ENCODE data around the gene UQCRH. TPM values are rescaled to one million over a fixed set of nuclear protein-coding genes. Genes with fewer than 3 reads are reported as not detected.
A peak's percentile ranks its signal among the peaks of the same experiment; 100 is the strongest.
"Not testable (repeated sequence)": the region's sequence is repeated elsewhere in the genome, so short reads cannot be mapped to it uniquely, and the experiment has no call there.

Gene UQCRH
- total RNA-seq, 4 donors from 2014 or later, result 122 to 367 (median 267) TPM

DNA sequence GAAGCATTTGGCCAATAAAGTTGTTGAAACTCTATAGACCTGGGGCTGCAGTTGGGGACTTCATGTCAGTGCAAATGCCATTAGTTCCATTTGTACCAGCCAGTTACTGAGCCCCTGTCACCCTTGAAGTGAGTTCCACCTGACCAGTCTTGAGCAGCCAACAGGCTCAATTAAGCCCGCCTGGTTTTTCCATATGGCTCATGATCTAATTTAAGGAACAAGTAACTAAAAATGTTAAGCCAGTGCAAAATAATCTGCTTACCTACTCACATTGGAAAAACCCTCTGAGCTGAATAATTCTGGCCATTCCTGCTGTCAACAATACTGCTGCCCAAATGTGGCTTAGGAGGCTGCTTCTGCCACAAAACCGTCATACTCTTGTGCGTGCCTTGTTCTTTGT, 58.7 kb downstream of the UQCRH start:
- intact Hi-C loops (cut with DNase I), result no loop called here
- H3K4me1 ChIP-seq, result peaks cover 9 to 10% of the 10 kb centered on the region in 2 donors
- no peaks in the 10 kb centered on the region for H3K9me3 ChIP-seq
- no peak for DNase-seq
- H3K27ac ChIP-seq, result peak overlapping the region in 2 of 3 donors; percentile 1 to 32
- no peaks in the 10 kb centered on the region for H3K27me3 ChIP-seq
- peaks cover 14 to 39% of the 10 kb centered on the region in 2 donors for H3K36me3 ChIP-seq
- WGBS, 2 donors, result 77 to 88% methylated on average over 3 of the region's 3 CpGs
- H3K4me3 ChIP-seq (replicated peaks in 1 of 3), result no peak overlapping the region
- TF ChIP-seq POLR2A (IDR thresholded peaks at IDR 0.05), result no peak
- TF ChIP-seq, protein P1, sequence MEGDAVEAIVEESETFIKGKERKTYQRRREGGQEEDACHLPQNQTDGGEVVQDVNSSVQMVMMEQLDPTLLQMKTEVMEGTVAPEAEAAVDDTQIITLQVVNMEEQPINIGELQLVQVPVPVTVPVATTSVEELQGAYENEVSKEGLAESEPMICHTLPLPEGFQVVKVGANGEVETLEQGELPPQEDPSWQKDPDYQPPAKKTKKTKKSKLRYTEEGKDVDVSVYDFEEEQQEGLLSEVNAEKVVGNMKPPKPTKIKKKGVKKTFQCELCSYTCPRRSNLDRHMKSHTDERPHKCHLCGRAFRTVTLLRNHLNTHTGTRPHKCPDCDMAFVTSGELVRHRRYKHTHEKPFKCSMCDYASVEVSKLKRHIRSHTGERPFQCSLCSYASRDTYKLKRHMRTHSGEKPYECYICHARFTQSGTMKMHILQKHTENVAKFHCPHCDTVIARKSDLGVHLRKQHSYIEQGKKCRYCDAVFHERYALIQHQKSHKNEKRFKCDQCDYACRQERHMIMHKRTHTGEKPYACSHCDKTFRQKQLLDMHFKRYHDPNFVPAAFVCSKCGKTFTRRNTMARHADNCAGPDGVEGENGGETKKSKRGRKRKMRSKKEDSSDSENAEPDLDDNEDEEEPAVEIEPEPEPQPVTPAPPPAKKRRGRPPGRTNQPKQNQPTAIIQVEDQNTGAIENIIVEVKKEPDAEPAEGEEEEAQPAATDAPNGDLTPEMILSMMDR (IDR thresholded peaks at IDR 0.05), result no peak

DNA sequence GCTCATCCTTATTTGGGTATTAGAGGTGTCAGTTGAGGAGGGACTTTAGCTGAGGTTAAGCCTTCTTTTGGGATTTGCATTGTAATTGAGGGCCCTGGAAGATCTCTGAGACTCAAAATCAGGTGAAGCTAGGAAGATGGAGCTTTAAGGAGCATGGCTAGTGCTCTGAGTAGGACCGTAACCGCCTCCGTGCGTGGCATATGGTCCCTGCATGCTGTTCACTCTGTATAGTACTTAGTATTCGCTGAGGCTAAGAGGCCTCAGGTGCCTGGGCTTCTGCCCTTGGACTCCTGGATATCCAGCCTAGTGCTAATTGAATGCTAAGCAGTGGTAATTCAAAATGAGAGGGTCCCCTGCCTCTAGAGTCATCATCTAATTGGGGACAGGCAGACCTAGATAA, 59.6 kb downstream of the UQCRH start:
- Histone ChIP-seq H3K27me3 (no peaks in the 10 kb centered on the region), H3K27ac (peak overlapping the region in 2 of 3 donors; percentile 4 to 6), H3K36me3 (peaks cover 14 to 34% of the 10 kb centered on the region in 2 donors), H3K4me3 (replicated peaks in 1 of 3) (no peak overlapping the region), H3K4me1 (peaks cover 18 to 19% of the 10 kb centered on the region in 2 donors), H3K9me3 (no peaks in the 10 kb centered on the region)
- no peak for DNase-seq
- WGBS, 2 donors, result 83 to 88% methylated on average over 5 of the region's 5 CpGs
- no peak for TF ChIP-seq POLR2A (IDR thresholded peaks at IDR 0.05)
- TF ChIP-seq, protein P1 (IDR thresholded peaks at IDR 0.05), result no peak
- intact Hi-C loops (cut with DNase I), result no loop called here

DNA sequence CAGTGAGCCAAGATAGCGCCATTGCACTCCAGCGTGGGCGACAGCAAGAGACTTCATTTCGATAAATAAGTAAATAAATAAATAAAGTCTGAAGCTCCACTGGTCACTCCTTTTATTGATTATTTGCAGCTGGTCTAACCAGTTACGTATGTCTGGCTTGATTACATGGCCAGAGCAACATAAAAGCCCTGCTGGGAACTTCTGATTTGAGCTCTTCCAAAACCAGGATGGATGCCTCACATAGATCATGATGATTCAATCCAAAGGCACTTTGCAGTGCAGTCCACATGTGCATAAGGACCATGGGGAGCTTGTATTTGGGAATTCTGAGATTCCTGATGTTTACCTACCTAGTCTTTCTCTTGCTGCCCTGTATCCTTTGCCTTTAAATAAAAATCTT, 61.1 kb downstream of the UQCRH start:
- peaks cover 14 to 27% of the 10 kb centered on the region in 2 donors for H3K36me3 ChIP-seq
- no peak overlapping the region for H3K27ac ChIP-seq
- intact Hi-C loops (cut with DNase I), result no loop called here
- WGBS, 2 donors, result 96 to 97% methylated on average over 5 of the region's 5 CpGs
- H3K4me1 ChIP-seq, result peaks cover 30 to 33% of the 10 kb centered on the region in 2 donors
- H3K4me3 ChIP-seq (replicated peaks in 1 of 3), result no peak overlapping the region
- H3K9me3 ChIP-seq, result no peaks in the 10 kb centered on the region
- no peak for DNase-seq
- H3K27me3 ChIP-seq, result no peaks in the 10 kb centered on the region
- TF ChIP-seq, protein P1 (IDR thresholded peaks at IDR 0.05), result no peak
- no peak for TF ChIP-seq POLR2A (IDR thresholded peaks at IDR 0.05)

DNA sequence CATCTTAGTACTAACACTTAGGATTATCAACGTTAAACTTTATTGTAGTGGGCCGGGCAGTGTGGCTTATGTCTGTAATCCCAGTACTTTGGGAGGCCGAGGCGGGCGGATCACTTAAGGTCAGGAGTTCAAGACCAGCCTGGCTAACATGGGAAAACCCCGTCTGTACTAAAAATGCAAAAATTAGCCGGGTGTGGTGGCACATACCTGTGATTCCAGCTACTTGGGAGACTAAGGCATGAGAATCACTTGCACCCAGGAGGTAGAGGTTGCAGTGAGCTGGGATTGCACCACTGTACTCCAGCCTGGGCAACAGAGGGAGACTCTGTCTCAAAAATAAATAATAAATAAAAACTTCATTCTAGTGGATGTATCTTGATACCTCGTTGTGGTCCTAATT, 62.3 kb downstream of the UQCRH start:
- 98% methylated on average over 8 of the region's 8 CpGs for WGBS, 2 donors
- intact Hi-C loops (cut with DNase I); H3K27ac ChIP-seq; H3K9me3 ChIP-seq; H3K27me3 ChIP-seq; DNase-seq; H3K4me3 ChIP-seq (replicated peaks in 1 of 3): not testable (repeated sequence)
- H3K36me3 ChIP-seq, result peaks cover 8 to 22% of the 10 kb centered on the region in 2 donors
- H3K4me1 ChIP-seq, result peaks cover 42 to 45% of the 10 kb centered on the region in 2 donors

Other genes with a start within 250 kb of the UQCRH start
- 10 to 100 TPM; 16.0 to 36.2 (median 20.9) TPM for gene PIK3R3, start 171.1 kb upstream of the UQCRH start, total RNA-seq
- gene TSPAN1, start 128.6 kb upstream of the UQCRH start, total RNA-seq, result 100 to 1,000 TPM in 2 of 4 donors, 10 to 100 TPM in 2; 61.2 to 154 (median 105) TPM
- not detected for gene P3R3URF, start 127.2 kb upstream of the UQCRH start, total RNA-seq
- gene POMGNT1, start 105.3 kb upstream of the UQCRH start, total RNA-seq, result 10 to 100 TPM; 54.2 to 90.8 (median 79.3) TPM
- 10 to 100 TPM; 30.5 to 47.4 (median 37.8) TPM for gene LURAP1, start 100.4 kb upstream of the UQCRH start, total RNA-seq
- 1 to 10 TPM in 1 of 4 donors, under 1 TPM in 3; 0.27 to 1.7 (median 0.61) TPM for gene RAD54L, start 55.9 kb upstream of the UQCRH start, total RNA-seq
- 100 to 1,000 TPM in 2 of 4 donors, 10 to 100 TPM in 2; 73.5 to 111 (median 99.4) TPM for gene LRRC41, start 82 bp upstream of the UQCRH start, total RNA-seq
- 10 to 100 TPM; 23.4 to 40.0 (median 34.9) TPM for gene NSUN4, start 37.1 kb downstream of the UQCRH start, total RNA-seq
- gene FAAH, start 90.6 kb downstream of the UQCRH start, total RNA-seq, result 100 to 1,000 TPM; 103 to 199 (median 152) TPM
- not detected for gene DMBX1, start 186.1 kb downstream of the UQCRH start, total RNA-seq
- gene KNCN, start 247.9 kb downstream of the UQCRH start, total RNA-seq, result not detected